Measurements from ENCODE around the gene TLE6.

DNA sequence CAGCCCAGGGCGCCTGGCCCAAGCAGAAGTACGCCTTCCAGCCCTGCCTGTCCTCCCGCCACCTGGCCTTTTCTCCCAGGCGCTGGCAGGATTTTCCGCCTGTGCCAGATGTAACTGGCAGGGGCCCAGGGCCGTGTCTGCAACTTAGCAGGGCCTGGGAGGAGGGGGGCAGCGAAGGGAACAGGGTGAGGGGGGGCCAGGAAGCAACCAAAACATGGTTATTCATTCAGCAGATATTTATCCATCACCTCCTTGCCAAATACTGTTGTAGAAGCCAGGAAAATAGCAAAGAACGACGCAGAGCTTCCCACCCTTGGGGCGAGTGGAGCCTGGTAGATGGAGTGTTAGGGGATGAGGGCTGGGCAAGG, 5.6 kb downstream of the TLE6 start:
- TF ChIP-seq, protein P1, sequence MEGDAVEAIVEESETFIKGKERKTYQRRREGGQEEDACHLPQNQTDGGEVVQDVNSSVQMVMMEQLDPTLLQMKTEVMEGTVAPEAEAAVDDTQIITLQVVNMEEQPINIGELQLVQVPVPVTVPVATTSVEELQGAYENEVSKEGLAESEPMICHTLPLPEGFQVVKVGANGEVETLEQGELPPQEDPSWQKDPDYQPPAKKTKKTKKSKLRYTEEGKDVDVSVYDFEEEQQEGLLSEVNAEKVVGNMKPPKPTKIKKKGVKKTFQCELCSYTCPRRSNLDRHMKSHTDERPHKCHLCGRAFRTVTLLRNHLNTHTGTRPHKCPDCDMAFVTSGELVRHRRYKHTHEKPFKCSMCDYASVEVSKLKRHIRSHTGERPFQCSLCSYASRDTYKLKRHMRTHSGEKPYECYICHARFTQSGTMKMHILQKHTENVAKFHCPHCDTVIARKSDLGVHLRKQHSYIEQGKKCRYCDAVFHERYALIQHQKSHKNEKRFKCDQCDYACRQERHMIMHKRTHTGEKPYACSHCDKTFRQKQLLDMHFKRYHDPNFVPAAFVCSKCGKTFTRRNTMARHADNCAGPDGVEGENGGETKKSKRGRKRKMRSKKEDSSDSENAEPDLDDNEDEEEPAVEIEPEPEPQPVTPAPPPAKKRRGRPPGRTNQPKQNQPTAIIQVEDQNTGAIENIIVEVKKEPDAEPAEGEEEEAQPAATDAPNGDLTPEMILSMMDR (IDR thresholded peaks at IDR 0.05; ENCODE audit: insufficient read depth, low read length): no peak
- TF ChIP-seq GABPA (IDR thresholded peaks at IDR 0.05; ENCODE audit: low read depth): no peak
- TF ChIP-seq, protein P2, sequence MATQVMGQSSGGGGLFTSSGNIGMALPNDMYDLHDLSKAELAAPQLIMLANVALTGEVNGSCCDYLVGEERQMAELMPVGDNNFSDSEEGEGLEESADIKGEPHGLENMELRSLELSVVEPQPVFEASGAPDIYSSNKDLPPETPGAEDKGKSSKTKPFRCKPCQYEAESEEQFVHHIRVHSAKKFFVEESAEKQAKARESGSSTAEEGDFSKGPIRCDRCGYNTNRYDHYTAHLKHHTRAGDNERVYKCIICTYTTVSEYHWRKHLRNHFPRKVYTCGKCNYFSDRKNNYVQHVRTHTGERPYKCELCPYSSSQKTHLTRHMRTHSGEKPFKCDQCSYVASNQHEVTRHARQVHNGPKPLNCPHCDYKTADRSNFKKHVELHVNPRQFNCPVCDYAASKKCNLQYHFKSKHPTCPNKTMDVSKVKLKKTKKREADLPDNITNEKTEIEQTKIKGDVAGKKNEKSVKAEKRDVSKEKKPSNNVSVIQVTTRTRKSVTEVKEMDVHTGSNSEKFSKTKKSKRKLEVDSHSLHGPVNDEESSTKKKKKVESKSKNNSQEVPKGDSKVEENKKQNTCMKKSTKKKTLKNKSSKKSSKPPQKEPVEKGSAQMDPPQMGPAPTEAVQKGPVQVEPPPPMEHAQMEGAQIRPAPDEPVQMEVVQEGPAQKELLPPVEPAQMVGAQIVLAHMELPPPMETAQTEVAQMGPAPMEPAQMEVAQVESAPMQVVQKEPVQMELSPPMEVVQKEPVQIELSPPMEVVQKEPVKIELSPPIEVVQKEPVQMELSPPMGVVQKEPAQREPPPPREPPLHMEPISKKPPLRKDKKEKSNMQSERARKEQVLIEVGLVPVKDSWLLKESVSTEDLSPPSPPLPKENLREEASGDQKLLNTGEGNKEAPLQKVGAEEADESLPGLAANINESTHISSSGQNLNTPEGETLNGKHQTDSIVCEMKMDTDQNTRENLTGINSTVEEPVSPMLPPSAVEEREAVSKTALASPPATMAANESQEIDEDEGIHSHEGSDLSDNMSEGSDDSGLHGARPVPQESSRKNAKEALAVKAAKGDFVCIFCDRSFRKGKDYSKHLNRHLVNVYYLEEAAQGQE (IDR thresholded peaks at IDR 0.05; ENCODE audit: insufficient replicate concordance, low read depth): no peak
